SU-DHL-6 (cell line): ENCODE data around the gene AACS.

Experiments used
- EZH2phosphoT487 ChIP-seq: fragments of 200-600 bp; sonication (generic), shearing (Covaris generic); conservative IDR thresholded peaks from 2 replicates; pipeline ENCODE4 v1.6.1; 2018; ENCODE audit warnings: mild to moderate bottlenecking, antibody characterized with exemption, low read length, moderate library complexity, mixed read lengths
- TF ChIP-seq, protein P1 (sequence below): fragments of 200-600 bp; sonication (generic); IDR thresholded peaks from one replicate; pipeline ENCODE4 v1.5.1; 2017; ENCODE audit warnings: antibody characterized with exemption, mild to moderate bottlenecking, low read length, moderate library complexity; ENCODE audit not compliant: insufficient read depth, poor library complexity, severe bottlenecking

DNA sequence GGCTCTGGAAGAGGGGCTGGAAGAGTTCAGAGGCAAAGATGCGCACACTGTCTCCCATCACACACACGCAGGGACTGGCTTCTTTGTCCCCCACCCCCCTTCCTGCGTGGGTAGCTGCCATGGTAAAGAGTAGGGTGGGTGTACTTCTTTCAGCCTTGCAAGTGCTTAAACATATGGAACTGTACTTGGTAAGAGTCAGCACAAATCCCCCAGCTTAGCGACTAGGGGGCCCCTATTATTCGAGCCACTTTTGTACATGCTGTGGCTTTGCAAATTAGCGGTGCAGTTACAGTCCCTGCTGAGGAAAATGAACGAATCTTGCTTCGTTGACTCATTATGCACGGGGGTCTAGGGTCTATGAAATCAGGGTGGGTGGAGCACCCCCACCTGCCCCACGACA lies 123.8 kb downstream of the AACS start:
- TF ChIP-seq, protein P1, sequence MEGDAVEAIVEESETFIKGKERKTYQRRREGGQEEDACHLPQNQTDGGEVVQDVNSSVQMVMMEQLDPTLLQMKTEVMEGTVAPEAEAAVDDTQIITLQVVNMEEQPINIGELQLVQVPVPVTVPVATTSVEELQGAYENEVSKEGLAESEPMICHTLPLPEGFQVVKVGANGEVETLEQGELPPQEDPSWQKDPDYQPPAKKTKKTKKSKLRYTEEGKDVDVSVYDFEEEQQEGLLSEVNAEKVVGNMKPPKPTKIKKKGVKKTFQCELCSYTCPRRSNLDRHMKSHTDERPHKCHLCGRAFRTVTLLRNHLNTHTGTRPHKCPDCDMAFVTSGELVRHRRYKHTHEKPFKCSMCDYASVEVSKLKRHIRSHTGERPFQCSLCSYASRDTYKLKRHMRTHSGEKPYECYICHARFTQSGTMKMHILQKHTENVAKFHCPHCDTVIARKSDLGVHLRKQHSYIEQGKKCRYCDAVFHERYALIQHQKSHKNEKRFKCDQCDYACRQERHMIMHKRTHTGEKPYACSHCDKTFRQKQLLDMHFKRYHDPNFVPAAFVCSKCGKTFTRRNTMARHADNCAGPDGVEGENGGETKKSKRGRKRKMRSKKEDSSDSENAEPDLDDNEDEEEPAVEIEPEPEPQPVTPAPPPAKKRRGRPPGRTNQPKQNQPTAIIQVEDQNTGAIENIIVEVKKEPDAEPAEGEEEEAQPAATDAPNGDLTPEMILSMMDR = no peak
- TF ChIP-seq EZH2phosphoT487 = no peak
